Stimulated activated CD8-positive, alpha-beta memory T cell treated with anti-CD3 and anti-CD28 coated beads, Interleukin-7, amount 100 ng/mL, for 24 hours (primary cell): ENCODE results near the gene STAT6.

Experiments used
- DNase-seq: peaks from one replicate; pipeline ENCODE4 v3.0.0-alpha.2; 2020; ENCODE audit warnings: low read depth

Gene STAT6

GRCh38 chr12:57048423-57049118 is 62.6 kb downstream of the STAT6 start:
- no peak for DNase-seq

GRCh38 chr12:57047981-57048380 is 63.2 kb downstream of the STAT6 start:
- DNase-seq, result no peak

- DNase-seq, result peak; percentile 17
Observed at GRCh38 chr12:57046947-57047890, 63.9 kb downstream of the STAT6 start.

- no peak for DNase-seq
Observed at GRCh38 chr12:57046086-57046791, 64.9 kb downstream of the STAT6 start.
